ENCODE data around the gene SOCS3. TPM values are rescaled to one million over a fixed set of nuclear protein-coding genes. Genes with fewer than 3 reads are reported as not detected.

Gene SOCS3
- total RNA-seq, 1 donor from 2014 or later: 13.4 TPM

GRCh38 chr17:78383725-78384471 is 24.0 kb upstream of the SOCS3 start:
- Mint-ChIP-seq H3K36me3 (ENCODE audit: low read depth, unreplicated experiment) (peaks cover 7% of the 10 kb centered on the region), H3K27ac (ENCODE audit: unreplicated experiment) (peak overlapping the region; percentile 89), H3K27me3 (ENCODE audit: low read depth, unreplicated experiment) (no peaks in the 10 kb centered on the region), H3K4me3 (ENCODE audit: unreplicated experiment) (peak overlapping the region; percentile 42), H3K4me1 (ENCODE audit: low read depth, unreplicated experiment) (peaks cover 65% of the 10 kb centered on the region), H3K9me3 (ENCODE audit: unreplicated experiment) (no peaks in the 10 kb centered on the region)
- Histone ChIP-seq H3K79me2 (ENCODE audit: insufficient read depth, low read length) (peaks cover 93% of the 10 kb centered on the region), H3K9me3 (ENCODE audit: insufficient read depth, low read depth, low read length) (no peaks in the 10 kb centered on the region), H3K27ac (ENCODE audit: low read depth, low read length) (peak overlapping the region; percentile 88), H3K4me3 (ENCODE audit: insufficient read depth, low read depth, low read length) (peak overlapping the region; percentile 9), H3K27me3 (ENCODE audit: insufficient read depth, low read length) (no peaks in the 10 kb centered on the region), H3K9ac (ENCODE audit: low read length) (peak overlapping the region; percentile 72), H3K36me3 (ENCODE audit: insufficient read depth, low read length) (no peaks in the 10 kb centered on the region), H3K4me1 (ENCODE audit: insufficient read depth, low read length) (peaks cover 68% of the 10 kb centered on the region), H4K20me1 (ENCODE audit: insufficient read depth, low read length) (peaks cover 51% of the 10 kb centered on the region), H3K4me2 (ENCODE audit: low read length) (peak overlapping the region; percentile 64), H2AFZ (ENCODE audit: low read depth, low read length) (no peak overlapping the region)
- DNase-seq (ENCODE audit: low read depth) (peak; percentile 99), FAIRE-seq (no peak)
- no peak for TF ChIP-seq CTCF (IDR thresholded peaks at IDR 0.05; ENCODE audit: insufficient read depth, low read depth, low read length)
- no peak for TF ChIP-seq EZH2 (IDR thresholded peaks at IDR 0.05; ENCODE audit: insufficient read depth, low read length)

DNA sequence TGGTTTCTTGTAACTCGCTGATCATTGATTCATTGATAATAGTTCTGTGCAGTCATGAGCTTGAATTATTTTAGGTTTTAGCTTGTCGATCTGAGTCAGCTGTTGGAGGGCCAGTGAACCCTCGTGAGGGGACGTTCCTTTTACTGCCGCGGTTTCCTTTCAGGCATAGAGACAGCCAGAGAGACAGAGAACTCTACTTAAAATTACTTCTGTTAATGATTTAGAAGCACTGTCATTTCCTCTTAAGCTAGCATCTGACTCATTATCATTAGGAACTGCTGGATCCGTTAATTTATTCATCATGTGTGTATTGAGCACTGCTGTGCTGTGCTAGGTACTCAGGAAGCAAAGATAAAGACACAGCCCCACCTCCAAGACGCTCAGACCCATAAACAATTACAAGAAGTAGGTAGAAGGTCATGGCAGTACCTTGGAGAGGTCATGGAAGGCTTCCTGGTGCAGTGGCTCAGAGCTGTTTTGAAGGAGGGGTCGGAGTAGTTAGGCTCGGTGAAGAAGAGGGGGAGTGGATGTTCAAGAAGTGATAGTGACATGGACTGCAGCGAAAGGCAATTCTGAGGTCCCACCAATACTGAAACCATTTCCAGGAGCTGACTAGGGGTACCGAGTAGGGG is 21.8 kb upstream of the SOCS3 start:
- no peaks in the 10 kb centered on the region for H3K9me3 Mint-ChIP-seq (ENCODE audit: unreplicated experiment)
- H3K4me1 Mint-ChIP-seq (ENCODE audit: low read depth, unreplicated experiment): peaks cover 58% of the 10 kb centered on the region
- H3K79me2 ChIP-seq (ENCODE audit: insufficient read depth, low read length): peaks cover 77% of the 10 kb centered on the region
- H3K4me1 ChIP-seq (ENCODE audit: insufficient read depth, low read length): peaks cover 65% of the 10 kb centered on the region
- peak overlapping the region; percentile 6 for H3K4me3 ChIP-seq (ENCODE audit: insufficient read depth, low read depth, low read length)
- peak overlapping the region; percentile 35 for H3K27ac ChIP-seq (ENCODE audit: low read depth, low read length)
- no peak for TF ChIP-seq EZH2 (IDR thresholded peaks at IDR 0.05; ENCODE audit: insufficient read depth, low read length)
- TF ChIP-seq CTCF (IDR thresholded peaks at IDR 0.05; ENCODE audit: insufficient read depth, low read depth, low read length): no peak
- peak overlapping the region; percentile 36 for H3K4me3 Mint-ChIP-seq (ENCODE audit: unreplicated experiment)
- FAIRE-seq (no peak), DNase-seq (ENCODE audit: low read depth) (peak; percentile 57)
- no peak overlapping the region for H2AFZ ChIP-seq (ENCODE audit: low read depth, low read length)
- H3K36me3 Mint-ChIP-seq (ENCODE audit: low read depth, unreplicated experiment): peaks cover 2% of the 10 kb centered on the region
- H3K9ac ChIP-seq (ENCODE audit: low read length): peak overlapping the region; percentile 27
- H3K27me3 Mint-ChIP-seq (ENCODE audit: low read depth, unreplicated experiment): no peaks in the 10 kb centered on the region
- H3K36me3 ChIP-seq (ENCODE audit: insufficient read depth, low read length): no peaks in the 10 kb centered on the region
- peak overlapping the region; percentile 36 for H3K27ac Mint-ChIP-seq (ENCODE audit: unreplicated experiment)
- H3K4me2 ChIP-seq (ENCODE audit: low read length): peak overlapping the region; percentile 60
- no peaks in the 10 kb centered on the region for H3K27me3 ChIP-seq (ENCODE audit: insufficient read depth, low read length)
- no peaks in the 10 kb centered on the region for H3K9me3 ChIP-seq (ENCODE audit: insufficient read depth, low read depth, low read length)
- peaks cover 34% of the 10 kb centered on the region for H4K20me1 ChIP-seq (ENCODE audit: insufficient read depth, low read length)

Data from astrocyte (in vitro differentiated cells and primary cell).